ENCODE data around the gene PPFIA1.
"Not testable (repeated sequence)": the region's sequence is repeated elsewhere in the genome, so short reads cannot be mapped to it uniquely, and the experiment has no call there.

Gene PPFIA1

GRCh38 chr11:70328556-70328955 lies 58.1 kb downstream of the PPFIA1 start:
- DNase-seq, result no peak

GRCh38 chr11:70331320-70331843 lies 60.9 kb downstream of the PPFIA1 start:
- not testable (repeated sequence) for DNase-seq

GRCh38 chr11:70331901-70332300 lies 61.4 kb downstream of the PPFIA1 start:
- DNase-seq, result no peak

GRCh38 chr11:70332567-70332966 lies 62.1 kb downstream of the PPFIA1 start:
- no peak for DNase-seq

- DNase-seq, result no peak
Observed at GRCh38 chr11:70333261-70333660, 62.8 kb downstream of the PPFIA1 start.

GRCh38 chr11:70334351-70334995 lies 64.0 kb downstream of the PPFIA1 start:
- no peak for DNase-seq

- no peak for DNase-seq
Observed at GRCh38 chr11:70335511-70335910, 65.0 kb downstream of the PPFIA1 start.

GRCh38 chr11:70338594-70338993 lies 68.1 kb downstream of the PPFIA1 start:
- no peak for DNase-seq

- DNase-seq, result no peak
Observed at GRCh38 chr11:70339066-70339465, 68.6 kb downstream of the PPFIA1 start.

GRCh38 chr11:70341881-70342429 lies 71.5 kb downstream of the PPFIA1 start:
- no peak for DNase-seq

- DNase-seq, result no peak
Observed at GRCh38 chr11:70343636-70344035, 73.1 kb downstream of the PPFIA1 start.

GRCh38 chr11:70348191-70348590 lies 77.7 kb downstream of the PPFIA1 start:
- DNase-seq, result no peak

GRCh38 chr11:70348608-70349007 lies 78.1 kb downstream of the PPFIA1 start:
- no peak for DNase-seq

GRCh38 chr11:70351646-70352045 lies 81.2 kb downstream of the PPFIA1 start:
- DNase-seq, result no peak

GRCh38 chr11:70352100-70352499 lies 81.6 kb downstream of the PPFIA1 start:
- no peak for DNase-seq

GRCh38 chr11:70352601-70353000 lies 82.1 kb downstream of the PPFIA1 start:
- no peak for DNase-seq

- no peak for DNase-seq
Observed at GRCh38 chr11:70353329-70353728, 82.8 kb downstream of the PPFIA1 start.

- DNase-seq, result no peak
Observed at GRCh38 chr11:70353900-70354568, 83.5 kb downstream of the PPFIA1 start.

- DNase-seq, result no peak
Observed at GRCh38 chr11:70354629-70355028, 84.1 kb downstream of the PPFIA1 start.

GRCh38 chr11:70358753-70359152 lies 88.3 kb downstream of the PPFIA1 start:
- DNase-seq, result no peak

- DNase-seq, result no peak
Observed at GRCh38 chr11:70359451-70360205, 89.1 kb downstream of the PPFIA1 start.

GRCh38 chr11:70360211-70360610 lies 89.7 kb downstream of the PPFIA1 start:
- no peak for DNase-seq

GRCh38 chr11:70364178-70364577 lies 93.7 kb downstream of the PPFIA1 start:
- no peak for DNase-seq
